ENCODE measurements around the gene MRPL44. TPM values are rescaled to one million over a fixed set of nuclear protein-coding genes. Genes with fewer than 3 reads are reported as not detected.

Gene MRPL44
- total RNA-seq, 4 donors from 2014 or later, result 16.2 to 29.9 (median 24.3) TPM

DNA sequence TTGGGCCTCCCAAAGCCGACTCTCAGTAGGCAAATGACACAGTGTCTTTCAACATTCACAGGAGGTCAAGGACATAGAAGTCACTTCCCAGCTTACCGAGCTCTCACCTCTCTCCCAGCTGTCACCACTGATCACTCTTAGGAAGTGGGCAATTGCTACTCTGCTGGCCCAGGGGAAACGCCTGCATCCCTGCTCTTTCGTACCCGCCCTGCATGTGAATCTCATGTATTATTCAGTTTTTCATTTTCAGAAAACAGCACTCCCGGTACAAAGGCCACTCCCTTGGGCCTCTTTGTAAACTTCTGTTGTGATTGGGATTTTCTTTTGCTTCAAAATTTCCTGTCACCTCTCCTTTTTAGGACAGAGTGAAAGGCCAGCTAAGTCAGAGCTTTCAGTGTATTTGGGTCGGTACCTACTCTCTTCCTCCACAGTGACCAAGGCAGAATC, 15.4 kb downstream of the MRPL44 start:
- no peaks in the 10 kb centered on the region for H3K27me3 ChIP-seq
- H3K36me3 ChIP-seq, result peaks cover 8% of the 10 kb centered on the region
- WGBS, result 75% methylated on average over 7 of the region's 7 CpGs
- no peaks in the 10 kb centered on the region for H3K9me3 ChIP-seq
- no peaks in the 10 kb centered on the region for H3K4me1 ChIP-seq
- no peak for DNase-seq (ENCODE audit: low spot score in 2 of 2)
- no peak overlapping the region for H3K4me3 ChIP-seq
- H3K27ac ChIP-seq, result no peak overlapping the region
- no peak for TF ChIP-seq POLR2A (IDR thresholded peaks at IDR 0.05)
- TF ChIP-seq, protein P1, sequence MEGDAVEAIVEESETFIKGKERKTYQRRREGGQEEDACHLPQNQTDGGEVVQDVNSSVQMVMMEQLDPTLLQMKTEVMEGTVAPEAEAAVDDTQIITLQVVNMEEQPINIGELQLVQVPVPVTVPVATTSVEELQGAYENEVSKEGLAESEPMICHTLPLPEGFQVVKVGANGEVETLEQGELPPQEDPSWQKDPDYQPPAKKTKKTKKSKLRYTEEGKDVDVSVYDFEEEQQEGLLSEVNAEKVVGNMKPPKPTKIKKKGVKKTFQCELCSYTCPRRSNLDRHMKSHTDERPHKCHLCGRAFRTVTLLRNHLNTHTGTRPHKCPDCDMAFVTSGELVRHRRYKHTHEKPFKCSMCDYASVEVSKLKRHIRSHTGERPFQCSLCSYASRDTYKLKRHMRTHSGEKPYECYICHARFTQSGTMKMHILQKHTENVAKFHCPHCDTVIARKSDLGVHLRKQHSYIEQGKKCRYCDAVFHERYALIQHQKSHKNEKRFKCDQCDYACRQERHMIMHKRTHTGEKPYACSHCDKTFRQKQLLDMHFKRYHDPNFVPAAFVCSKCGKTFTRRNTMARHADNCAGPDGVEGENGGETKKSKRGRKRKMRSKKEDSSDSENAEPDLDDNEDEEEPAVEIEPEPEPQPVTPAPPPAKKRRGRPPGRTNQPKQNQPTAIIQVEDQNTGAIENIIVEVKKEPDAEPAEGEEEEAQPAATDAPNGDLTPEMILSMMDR (IDR thresholded peaks at IDR 0.05), result no peak
- no peak for TF ChIP-seq EP300 (IDR thresholded peaks at IDR 0.05)
- no peak for TF ChIP-seq POLR2AphosphoS5 (IDR thresholded peaks at IDR 0.05)

GRCh38 chr2:223973606-223974005, 16.3 kb downstream of the MRPL44 start:
- no peak overlapping the region for H3K27ac ChIP-seq
- TF ChIP-seq EP300 (IDR thresholded peaks at IDR 0.05), result no peak
- TF ChIP-seq, protein P1 (IDR thresholded peaks at IDR 0.05), result no peak
- DNase-seq (ENCODE audit: low spot score in 2 of 2), result no peak
- 97% methylated on average over 3 of the region's 3 CpGs for WGBS
- H3K27me3 ChIP-seq, result no peaks in the 10 kb centered on the region
- peaks cover under 1% of the 10 kb centered on the region for H3K36me3 ChIP-seq
- H3K9me3 ChIP-seq, result no peaks in the 10 kb centered on the region
- no peaks in the 10 kb centered on the region for H3K4me1 ChIP-seq
- no peak overlapping the region for H3K4me3 ChIP-seq

- WGBS, result 77% methylated on average over 3 of the region's 3 CpGs
- Histone ChIP-seq H3K4me3 (no peak overlapping the region), H3K27me3 (no peaks in the 10 kb centered on the region), H3K9me3 (no peaks in the 10 kb centered on the region), H3K36me3 (no peaks in the 10 kb centered on the region), H3K4me1 (no peaks in the 10 kb centered on the region), H3K27ac (no peak overlapping the region)
- no peak for DNase-seq (ENCODE audit: low spot score in 2 of 2)
- TF ChIP-seq POLR2AphosphoS5 (IDR thresholded peaks at IDR 0.05) (no peak), EP300 (IDR thresholded peaks at IDR 0.05) (no peak), POLR2A (IDR thresholded peaks at IDR 0.05) (no peak)
Measured at GRCh38 chr2:223976635-223977226, 19.5 kb downstream of the MRPL44 start.

DNA sequence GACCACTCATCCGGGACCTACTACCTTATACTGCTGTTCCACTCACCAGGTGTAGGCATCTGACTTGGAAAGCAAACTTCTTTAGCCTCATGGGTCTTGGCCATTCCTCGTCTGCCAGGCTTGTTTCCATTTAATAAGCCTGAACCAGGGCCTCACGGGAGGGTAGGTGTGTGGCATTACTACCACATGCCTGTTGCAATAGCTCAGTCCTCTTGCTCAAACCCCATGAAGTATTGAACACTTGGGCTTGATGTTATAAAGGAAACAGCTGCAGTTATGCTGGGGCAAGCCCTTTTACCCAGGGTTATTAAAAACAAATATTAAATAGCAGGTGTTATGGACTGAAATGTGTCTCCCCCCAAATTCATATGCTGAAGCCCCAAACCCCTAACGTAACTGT, 21.2 kb downstream of the MRPL44 start:
- Histone ChIP-seq H3K27me3 (no peaks in the 10 kb centered on the region), H3K9me3 (no peaks in the 10 kb centered on the region), H3K36me3 (no peaks in the 10 kb centered on the region), H3K27ac (no peak overlapping the region), H3K4me3 (no peak overlapping the region), H3K4me1 (no peaks in the 10 kb centered on the region)
- no peak for DNase-seq (ENCODE audit: low spot score in 2 of 2)
- WGBS, result 87% methylated on average over 4 of the region's 4 CpGs
- TF ChIP-seq POLR2AphosphoS5 (IDR thresholded peaks at IDR 0.05) (no peak), POLR2A (IDR thresholded peaks at IDR 0.05) (no peak), EP300 (IDR thresholded peaks at IDR 0.05) (no peak)
- TF ChIP-seq, protein P1 (IDR thresholded peaks at IDR 0.05), result no peak

- 86% methylated on average over 2 of the region's 2 CpGs for WGBS
- Histone ChIP-seq H3K4me3 (no peak overlapping the region), H3K4me1 (no peaks in the 10 kb centered on the region), H3K27me3 (no peaks in the 10 kb centered on the region), H3K9me3 (no peaks in the 10 kb centered on the region), H3K27ac (no peak overlapping the region), H3K36me3 (no peaks in the 10 kb centered on the region)
- no peak for DNase-seq (ENCODE audit: low spot score in 2 of 2)
- TF ChIP-seq POLR2AphosphoS5 (IDR thresholded peaks at IDR 0.05) (no peak), POLR2A (IDR thresholded peaks at IDR 0.05) (no peak), EP300 (IDR thresholded peaks at IDR 0.05) (no peak)
- TF ChIP-seq, protein P1 (IDR thresholded peaks at IDR 0.05), result no peak
Measured at GRCh38 chr2:223979730-223980396, 22.6 kb downstream of the MRPL44 start.
